Astrocyte (in vitro differentiated cells and primary cell): ENCODE data around the gene GIPC2.

Source experiments
- CTCF ChIP-seq: IDR thresholded peaks from 2 replicates; pipeline ENCODE4 v1.5.1; 2011; ENCODE audit warnings: low read depth, mild to moderate bottlenecking, inconsistent platforms, low read length, moderate library complexity; ENCODE audit not compliant: insufficient read depth
- EZH2 ChIP-seq: IDR thresholded peaks from 2 replicates; pipeline ENCODE4 v1.6.1; 2012; ENCODE audit warnings: mild to moderate bottlenecking, low read length, inconsistent platforms; ENCODE audit not compliant: insufficient read depth

GRCh38 chr1:78075621-78076020 lies 29.9 kb downstream of the GIPC2 start:
- TF ChIP-seq CTCF (no peak), EZH2 (no peak)
